Measurements from ENCODE around the gene ASAP3.
"Not testable (repeated sequence)": the region's sequence is repeated elsewhere in the genome, so short reads cannot be mapped to it uniquely, and the experiment has no call there.

The ASAP3 gene

DNA sequence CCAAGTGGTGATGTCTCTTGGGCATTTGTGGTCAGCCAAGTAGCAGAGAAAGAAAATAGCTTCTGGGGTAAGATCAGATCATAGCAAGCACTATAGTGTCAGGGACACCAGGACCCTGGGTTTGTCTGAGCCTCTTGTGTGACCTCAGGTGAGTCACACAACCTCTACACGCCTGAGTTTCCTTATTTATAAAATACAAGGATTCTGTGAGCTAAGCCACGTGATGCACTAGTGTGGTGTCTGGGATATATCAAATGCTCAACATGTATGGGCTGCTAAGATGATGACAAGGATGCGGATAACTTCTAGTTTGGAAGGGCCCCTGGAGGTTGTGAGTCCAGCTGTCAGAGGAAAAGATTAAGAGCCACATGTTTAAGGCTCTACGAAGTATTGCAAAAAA lies 89.8 kb downstream of the ASAP3 start:
- no peak for DNase-seq

DNA sequence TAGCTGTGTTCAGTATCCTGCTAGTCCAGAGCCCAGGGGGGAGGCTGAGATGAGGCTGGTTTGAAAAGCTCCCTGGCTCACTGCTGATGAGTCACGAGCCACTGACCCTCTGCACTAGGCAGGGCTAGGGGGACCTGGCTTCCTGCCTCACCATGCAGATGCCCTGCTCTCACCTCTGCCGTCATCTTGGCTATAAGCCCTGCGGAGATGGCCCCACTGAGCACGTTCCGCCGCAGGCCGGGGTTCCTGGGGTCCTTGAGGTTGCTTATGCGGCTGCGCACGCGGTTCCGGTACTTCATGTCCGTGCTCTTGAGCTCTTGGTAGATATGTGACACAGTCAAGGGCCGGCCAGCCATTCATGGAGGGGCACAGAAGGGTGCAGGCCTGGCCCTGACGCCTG lies 90.3 kb downstream of the ASAP3 start:
- DNase-seq: no peak

DNA sequence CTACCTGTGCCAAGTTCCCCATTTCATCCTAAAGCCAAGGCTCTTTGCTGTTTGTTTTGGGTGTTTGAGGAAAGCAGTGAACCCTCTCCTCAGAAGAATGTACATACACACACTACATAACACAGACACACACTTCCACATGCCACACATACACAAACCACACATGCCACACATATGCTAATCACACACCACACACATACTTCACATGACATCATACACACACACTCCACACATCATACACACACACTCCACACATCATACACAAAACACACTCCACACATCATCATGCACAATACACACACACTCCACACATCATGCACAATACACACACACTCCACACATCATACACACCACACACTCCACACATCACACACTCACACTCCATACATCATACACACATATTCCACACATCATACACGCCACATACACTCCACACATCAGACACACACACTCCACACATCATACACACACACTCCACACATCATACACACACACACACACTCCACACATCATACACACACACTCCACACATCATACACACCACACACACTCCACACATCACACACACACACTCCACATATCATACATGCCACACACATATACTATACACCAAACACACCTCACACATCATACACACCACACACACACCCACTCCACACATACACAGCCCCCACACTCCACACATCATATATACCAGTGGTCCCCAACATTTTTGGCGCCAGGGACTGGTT lies 91.7 kb downstream of the ASAP3 start:
- DNase-seq: no peak

DNA sequence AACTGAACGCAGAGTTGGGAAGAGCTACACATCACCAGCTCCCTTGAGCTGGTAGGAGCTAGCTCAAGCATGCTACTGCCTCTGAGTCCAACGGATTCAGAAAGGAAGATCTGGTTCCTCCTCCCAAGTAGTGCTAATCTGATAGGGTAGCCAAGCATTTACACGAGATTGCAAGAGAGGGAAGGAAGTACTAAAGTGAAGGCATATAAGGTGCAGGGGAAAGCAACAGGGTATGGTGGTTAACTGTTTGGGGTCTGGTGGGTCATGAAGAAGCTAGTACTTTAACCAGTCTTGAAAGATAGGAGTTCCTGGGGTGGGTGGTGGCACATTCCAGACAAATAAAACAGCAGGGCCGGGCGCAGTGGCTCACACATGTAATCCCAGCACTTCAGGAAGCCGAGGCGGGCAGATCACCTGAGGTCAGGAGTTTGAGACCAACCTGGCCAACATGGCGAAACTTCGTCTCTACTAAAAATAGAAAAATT lies 94.1 kb downstream of the ASAP3 start:
- peak; percentile 53 for DNase-seq

DNA sequence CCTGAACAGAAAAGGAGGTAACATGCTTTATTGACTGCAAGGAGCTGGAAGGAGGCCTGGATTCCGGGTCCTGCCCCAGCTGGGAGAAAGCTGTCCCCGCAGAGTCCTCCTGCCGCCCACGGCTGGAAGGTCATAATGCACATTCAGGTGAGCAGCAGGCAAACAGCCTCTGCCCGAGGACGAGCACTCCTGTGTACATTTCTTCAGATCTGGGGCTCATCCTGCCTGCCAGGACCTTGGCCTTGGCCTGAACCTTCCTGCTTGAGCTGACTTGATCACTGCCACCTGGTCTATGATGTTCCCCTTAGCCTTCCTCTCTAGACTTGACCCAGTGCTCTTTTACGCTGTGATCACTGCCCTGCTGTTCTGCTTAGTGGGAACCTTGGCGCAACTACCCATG lies 96.5 kb downstream of the ASAP3 start:
- DNase-seq: no peak

DNA sequence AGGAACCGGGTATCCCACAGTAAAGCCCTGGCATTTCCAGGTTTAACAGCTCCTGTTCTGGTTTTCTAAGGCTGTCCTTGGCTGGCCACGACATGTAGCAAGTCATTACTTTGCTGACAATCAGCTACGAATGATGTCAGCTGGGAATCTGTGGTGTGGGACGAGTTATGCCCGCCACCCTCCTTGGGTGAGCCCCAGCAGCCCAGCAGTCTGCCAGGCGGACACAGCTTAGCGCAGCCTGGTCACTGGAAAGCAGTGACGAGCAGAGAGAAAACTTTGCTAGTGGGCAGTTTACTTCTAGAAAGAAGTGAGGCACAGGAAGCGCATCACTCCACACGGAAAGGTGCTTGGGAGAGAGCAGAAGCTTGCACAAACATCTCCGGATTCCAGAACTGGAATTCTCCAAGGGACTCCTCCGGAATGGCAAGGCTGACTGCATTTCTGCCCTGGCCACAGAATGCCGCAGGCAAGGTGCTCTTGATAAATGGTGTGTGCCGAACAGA lies 98.8 kb downstream of the ASAP3 start:
- no peak for DNase-seq

DNA sequence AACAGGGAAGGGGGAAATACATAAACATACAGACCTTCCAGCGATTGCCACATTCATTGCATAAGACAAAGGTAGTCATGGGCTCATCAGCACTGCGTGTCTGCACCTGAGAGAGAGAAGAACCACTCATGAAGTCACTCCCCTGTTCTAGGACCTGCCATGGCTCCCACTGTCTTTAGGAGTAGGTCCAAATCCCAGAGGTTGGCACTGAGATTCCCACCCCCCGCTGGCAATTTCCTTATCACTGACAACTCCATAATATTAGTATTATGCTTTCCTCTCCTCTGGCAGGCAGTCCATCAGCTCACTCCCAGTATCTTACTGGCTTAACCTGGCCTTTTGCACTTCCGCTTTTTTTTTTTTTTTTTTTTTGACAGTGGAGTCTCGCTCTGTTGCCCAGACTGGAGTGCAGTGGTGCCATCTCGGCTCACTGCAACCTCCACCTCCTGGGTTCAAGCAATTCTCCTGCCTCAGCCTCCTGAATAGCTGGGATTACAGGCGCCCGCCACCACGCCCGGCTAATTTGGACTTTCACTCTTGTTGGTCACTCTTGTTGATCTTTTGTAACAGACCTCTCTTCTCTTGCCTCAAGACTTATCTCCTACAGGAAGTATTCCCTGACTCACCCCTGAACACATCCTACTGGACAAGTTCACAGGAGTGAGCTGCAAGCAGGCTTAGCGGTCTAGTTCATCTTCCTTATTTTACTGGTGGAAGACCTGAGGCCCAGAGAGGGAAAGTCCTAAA lies 99.5 kb downstream of the ASAP3 start:
- no peak for DNase-seq

DNA sequence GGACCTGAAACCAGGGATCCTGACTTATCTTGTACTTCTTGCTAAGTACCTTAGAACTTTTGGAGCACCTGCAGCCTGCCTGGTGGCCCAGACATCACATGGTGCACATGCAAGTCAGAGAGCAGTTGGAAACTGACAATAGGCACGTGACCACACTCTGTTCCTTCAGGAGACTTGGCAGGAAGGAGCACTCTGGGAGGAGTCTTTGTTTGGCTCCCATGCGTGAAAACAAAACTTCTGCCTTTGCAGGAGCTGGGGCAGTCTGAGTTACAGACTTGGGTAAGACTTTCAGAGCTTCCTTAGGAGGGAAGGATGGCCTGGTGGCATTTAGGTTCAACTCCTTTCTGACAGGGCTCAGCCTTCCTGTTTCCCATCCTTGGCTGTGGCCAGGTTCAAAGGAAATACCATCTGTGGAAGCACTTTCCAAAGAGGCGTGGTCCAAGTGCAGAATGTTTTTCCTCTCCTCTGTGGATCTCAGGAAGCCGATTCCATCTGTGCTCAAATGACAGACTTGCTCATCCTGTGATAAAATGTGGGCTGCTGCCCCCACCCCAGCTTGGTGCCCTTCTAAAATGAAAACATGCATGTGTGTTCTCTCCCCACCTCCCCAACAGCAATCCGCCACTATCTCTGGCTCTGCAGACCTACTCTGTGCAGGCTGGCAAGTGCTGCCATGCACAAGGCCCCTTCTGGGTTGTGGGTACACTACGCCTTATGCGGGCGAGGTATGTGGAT lies 100.2 kb downstream of the ASAP3 start:
- DNase-seq: no peak

DNA sequence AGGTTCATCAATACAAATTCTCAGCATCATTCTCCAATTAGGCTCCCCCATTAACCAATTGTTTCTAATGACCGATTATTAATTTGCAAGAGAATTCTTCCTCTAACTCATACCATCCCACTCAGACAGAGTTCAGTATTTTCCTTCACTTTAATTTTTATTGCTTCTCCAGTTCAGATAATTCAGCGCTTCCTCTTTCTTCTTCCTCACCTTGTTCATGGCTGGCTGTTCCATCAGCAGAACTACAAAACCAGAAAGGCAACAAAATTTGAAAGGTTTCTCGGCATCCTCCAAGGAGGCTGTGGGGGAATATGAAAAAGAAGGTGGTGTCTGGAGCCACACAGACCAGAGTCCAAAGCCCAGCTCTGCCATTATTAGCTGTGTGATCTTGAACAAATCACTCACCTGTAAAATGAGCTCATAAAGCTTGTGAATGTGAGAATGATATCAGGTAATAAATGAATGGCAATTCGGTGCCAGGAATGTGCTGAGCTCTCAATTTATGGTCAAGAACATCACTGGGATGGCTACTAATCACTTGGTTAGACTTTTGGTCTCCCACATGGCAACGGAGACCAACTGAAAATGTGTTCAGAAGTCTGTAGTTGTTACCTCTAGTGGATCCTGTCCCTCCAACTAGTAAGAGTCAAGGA lies 102.6 kb downstream of the ASAP3 start:
- DNase-seq: no peak

DNA sequence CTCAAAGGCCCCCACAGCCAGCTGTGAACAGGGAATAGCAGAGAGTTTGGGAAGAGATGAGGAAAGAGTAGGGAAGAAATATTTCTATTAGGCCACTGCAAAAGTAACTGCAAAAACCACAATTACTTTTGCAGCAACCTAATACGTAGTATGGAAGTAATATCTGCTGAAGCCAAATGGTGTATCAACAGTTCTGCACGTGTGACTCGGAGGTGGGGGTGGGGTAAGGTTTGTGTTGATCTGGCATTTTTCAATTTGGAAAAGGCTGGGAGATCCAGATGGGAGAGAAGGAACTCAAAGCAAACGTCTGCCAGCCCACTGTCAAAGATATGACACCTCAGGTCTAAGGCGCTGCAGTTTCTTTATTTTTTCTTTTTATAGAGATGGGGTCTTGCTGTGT lies 103.3 kb downstream of the ASAP3 start:
- no peak for DNase-seq

DNA sequence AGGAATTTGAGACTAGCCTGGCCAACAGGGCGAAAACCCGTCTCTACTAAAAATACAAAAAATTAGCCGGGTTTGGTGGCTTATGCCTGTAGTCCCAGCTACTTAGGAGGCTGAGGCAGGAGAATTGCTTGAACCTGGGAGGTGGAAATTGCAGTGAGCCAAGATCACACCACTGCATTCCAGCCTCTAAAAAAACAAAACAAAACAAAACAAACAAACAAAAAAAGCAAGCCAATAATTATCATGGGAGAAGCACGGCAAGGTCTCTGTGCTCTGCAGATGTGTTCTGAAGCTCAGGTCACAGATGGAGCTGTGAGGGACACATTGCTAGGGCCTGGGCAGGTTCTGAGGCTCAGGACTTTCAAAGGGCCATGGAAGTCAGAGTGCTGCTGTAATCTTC lies 103.7 kb downstream of the ASAP3 start:
- DNase-seq: not testable (repeated sequence)
